ENCODE results near the gene RFXAP. TPM values are rescaled to one million over a fixed set of nuclear protein-coding genes. Genes with fewer than 3 reads are reported as not detected.

RFXAP gene
- polyA plus RNA-seq, 1 of the 3 experiments (the other 2 are of a cell fraction): 4.1 TPM

- DNase-seq: no peak
- Histone ChIP-seq H3K36me3 (replicated peaks in 1 of 2; ENCODE audit: control insufficient read depth in 1 of 2, insufficient read depth in 2 of 2, low read length in 1 of 2) (no peaks in the 10 kb centered on the region), H3K79me2 (ENCODE audit: insufficient read depth) (no peaks in the 10 kb centered on the region), H3K4me3 (ENCODE audit: low read depth in 2 of 2, low read length in 1 of 2) (no peak overlapping the region), H3F3A (replicated peaks; ENCODE audit: insufficient read depth) (no peaks in the 10 kb centered on the region), H3K4me1 (ENCODE audit: control insufficient read depth in 1 of 2, insufficient read depth in 2 of 2, low read depth in 1 of 2, low read length in 1 of 2) (no peaks in the 10 kb centered on the region), H4K20me1 (ENCODE audit: insufficient read depth) (no peaks in the 10 kb centered on the region), H3K27me3 (ENCODE audit: insufficient read depth) (no peaks in the 10 kb centered on the region), H3K27ac (ENCODE audit: low read depth in 2 of 2, low read length in 1 of 2) (no peak overlapping the region), H3K9ac (no peak overlapping the region), H2AFZ (ENCODE audit: low read depth) (no peak overlapping the region), H3K4me2 (0 out of 2 replicates have a peak overlapping the region, but pooled peaks have one; percentile 49), H3K9me3 (no peaks in the 10 kb centered on the region), H3K9me2 (no peaks in the 10 kb centered on the region)
- TF ChIP-seq GABPA (IDR thresholded peaks at IDR 0.05; ENCODE audit: low read depth) (no peak), RXRA (IDR thresholded peaks at IDR 0.05; ENCODE audit: borderline replicate concordance, low read depth) (no peak), EZH2phosphoT487 (IDR thresholded peaks at IDR 0.05; ENCODE audit: borderline replicate concordance, low read depth) (no peak), ELF1 (IDR thresholded peaks at IDR 0.05) (no peak), REST (IDR thresholded peaks at IDR 0.05; ENCODE audit: low read depth, low read length) (no peak), MXI1 (IDR thresholded peaks at IDR 0.05; ENCODE audit: low read depth, low read length) (no peak), JUND (IDR thresholded peaks at IDR 0.05) (no peak), PBX3 (IDR thresholded peaks at IDR 0.05) (no peak), CTCF (IDR thresholded peaks at IDR 0.05) (no peak)
- TF ChIP-seq, protein P1, sequence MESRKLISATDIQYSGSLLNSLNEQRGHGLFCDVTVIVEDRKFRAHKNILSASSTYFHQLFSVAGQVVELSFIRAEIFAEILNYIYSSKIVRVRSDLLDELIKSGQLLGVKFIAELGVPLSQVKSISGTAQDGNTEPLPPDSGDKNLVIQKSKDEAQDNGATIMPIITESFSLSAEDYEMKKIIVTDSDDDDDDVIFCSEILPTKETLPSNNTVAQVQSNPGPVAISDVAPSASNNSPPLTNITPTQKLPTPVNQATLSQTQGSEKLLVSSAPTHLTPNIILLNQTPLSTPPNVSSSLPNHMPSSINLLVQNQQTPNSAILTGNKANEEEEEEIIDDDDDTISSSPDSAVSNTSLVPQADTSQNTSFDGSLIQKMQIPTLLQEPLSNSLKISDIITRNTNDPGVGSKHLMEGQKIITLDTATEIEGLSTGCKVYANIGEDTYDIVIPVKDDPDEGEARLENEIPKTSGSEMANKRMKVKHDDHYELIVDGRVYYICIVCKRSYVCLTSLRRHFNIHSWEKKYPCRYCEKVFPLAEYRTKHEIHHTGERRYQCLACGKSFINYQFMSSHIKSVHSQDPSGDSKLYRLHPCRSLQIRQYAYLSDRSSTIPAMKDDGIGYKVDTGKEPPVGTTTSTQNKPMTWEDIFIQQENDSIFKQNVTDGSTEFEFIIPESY (IDR thresholded peaks at IDR 0.05; ENCODE audit: borderline replicate concordance, low read depth): no peak
- ChIA-PET CTCF (no interaction called here), POLR2A (no interaction called here)
- 23% methylated on average over 8 of the region's 8 CpGs for WGBS (ENCODE audit: low lambda C conversion rate)
These were observed 40.8 kb upstream of the RFXAP start for GRCh38 chr13:36778083-36778671.
